Bronchial epithelial cell (primary cell): Measurements from ENCODE around the gene PBRM1. TPM values are rescaled to one million over a fixed set of nuclear protein-coding genes. Genes with fewer than 3 reads are reported as not detected.

Experiments used
- DNase-seq: peaks from one replicate; pipeline ENCODE4 v3.0.0-alpha.2; 2010; ENCODE audit warnings: low read depth
- FAIRE-seq: peaks from 2 replicates; lab custom pipeline; 2011; peaks lifted over from hg19 to GRCh38; lab: Jason Lieb, UNC
- H3K27me3 ChIP-seq: 2 replicates; pipeline ENCODE4 v1.5.1; 2011; ENCODE audit warnings: low read length; ENCODE audit not compliant: control insufficient read depth, insufficient read depth
- H3K36me3 ChIP-seq: 2 replicates; pipeline ENCODE4 v1.5.1; 2011; ENCODE audit warnings: low read length; ENCODE audit not compliant: control insufficient read depth, insufficient read depth
- H3K4me3 ChIP-seq: 2 replicates; pipeline ENCODE4 v1.5.1; 2011; ENCODE audit warnings: mild to moderate bottlenecking, low read depth, low read length, control low read depth
- total RNA-seq: library from RNA; depleted of rRNA; stranded (reverse); fragments of >200 nt; gene quantifications from 2 replicates; pipeline ENCODE4 v1.2.1, GENCODE V29; 2014
- TF ChIP-seq, protein P1 (sequence below): IDR thresholded peaks from 2 replicates; pipeline ENCODE4 v1.5.1; 2011; ENCODE audit warnings: mild to moderate bottlenecking, moderate library complexity, low read length, control low read depth, inconsistent platforms; ENCODE audit not compliant: insufficient read depth, severe bottlenecking

Gene PBRM1
- total RNA-seq, 1 donor from 2014 or later: 95.6 TPM

DNA sequence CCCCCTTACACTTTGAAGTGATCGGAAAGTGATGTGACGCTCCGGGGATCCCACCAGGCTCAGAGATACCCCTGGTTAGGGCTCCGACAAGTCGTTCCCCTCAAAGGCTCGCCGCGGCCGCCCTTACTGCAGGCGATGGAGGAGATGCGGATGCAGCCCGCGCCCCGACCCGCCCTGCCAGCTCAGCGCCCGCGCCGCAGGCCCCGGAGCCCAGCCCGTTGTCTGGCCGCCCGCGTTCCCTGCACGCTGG lies 19.6 kb upstream of the PBRM1 start:
- Histone ChIP-seq H3K36me3 (no peaks in the 10 kb centered on the region), H3K27me3 (no peaks in the 10 kb centered on the region), H3K4me3 (peak overlapping the region; percentile 98)
- TF ChIP-seq, protein P1, sequence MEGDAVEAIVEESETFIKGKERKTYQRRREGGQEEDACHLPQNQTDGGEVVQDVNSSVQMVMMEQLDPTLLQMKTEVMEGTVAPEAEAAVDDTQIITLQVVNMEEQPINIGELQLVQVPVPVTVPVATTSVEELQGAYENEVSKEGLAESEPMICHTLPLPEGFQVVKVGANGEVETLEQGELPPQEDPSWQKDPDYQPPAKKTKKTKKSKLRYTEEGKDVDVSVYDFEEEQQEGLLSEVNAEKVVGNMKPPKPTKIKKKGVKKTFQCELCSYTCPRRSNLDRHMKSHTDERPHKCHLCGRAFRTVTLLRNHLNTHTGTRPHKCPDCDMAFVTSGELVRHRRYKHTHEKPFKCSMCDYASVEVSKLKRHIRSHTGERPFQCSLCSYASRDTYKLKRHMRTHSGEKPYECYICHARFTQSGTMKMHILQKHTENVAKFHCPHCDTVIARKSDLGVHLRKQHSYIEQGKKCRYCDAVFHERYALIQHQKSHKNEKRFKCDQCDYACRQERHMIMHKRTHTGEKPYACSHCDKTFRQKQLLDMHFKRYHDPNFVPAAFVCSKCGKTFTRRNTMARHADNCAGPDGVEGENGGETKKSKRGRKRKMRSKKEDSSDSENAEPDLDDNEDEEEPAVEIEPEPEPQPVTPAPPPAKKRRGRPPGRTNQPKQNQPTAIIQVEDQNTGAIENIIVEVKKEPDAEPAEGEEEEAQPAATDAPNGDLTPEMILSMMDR: no peak
- no peak for FAIRE-seq
- DNase-seq: no peak

DNA sequence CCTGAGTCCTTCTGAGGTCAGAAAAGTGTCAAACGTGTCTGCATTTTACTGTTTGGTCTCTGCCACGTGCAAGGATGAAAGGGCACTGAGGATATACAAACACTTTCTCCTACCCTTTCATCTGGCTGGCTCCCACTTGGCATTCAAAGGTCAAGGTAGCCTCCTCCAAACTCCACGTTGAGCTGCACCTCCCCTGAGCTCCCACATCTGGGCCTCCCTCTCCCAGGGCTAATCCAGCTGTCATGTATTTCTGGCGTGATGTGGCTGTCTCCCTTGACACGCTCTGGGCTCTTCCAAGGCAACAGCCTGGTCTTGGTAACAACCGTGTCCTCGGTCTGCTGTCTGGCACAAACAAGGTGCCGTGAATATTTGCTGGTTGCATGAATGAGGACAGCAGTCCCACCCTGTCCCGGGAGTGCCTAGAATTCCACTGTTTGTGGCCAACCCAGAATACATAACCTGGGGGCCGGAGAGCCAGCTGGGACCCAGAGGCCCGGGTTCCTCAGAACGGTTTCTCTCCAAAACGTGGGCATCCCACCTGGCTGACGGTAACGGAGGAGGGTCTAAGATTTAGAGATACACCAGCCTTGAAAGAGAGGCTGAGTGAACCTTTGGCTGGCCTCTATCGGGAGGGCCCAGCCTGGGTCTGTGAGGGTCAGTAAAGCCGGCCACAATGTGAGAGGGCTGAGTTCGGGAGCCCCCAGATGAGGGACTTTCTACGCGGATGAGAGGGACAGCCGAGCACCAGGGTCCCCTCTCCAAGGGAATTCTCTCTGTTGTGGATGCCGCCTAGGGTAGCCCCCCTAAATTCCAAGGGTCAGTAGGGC lies 19.1 kb upstream of the PBRM1 start:
- FAIRE-seq (no peak), DNase-seq (no peak)
- TF ChIP-seq, protein P1: no peak
- Histone ChIP-seq H3K4me3 (peak overlapping the region; percentile 98), H3K36me3 (no peaks in the 10 kb centered on the region), H3K27me3 (no peaks in the 10 kb centered on the region)

DNA sequence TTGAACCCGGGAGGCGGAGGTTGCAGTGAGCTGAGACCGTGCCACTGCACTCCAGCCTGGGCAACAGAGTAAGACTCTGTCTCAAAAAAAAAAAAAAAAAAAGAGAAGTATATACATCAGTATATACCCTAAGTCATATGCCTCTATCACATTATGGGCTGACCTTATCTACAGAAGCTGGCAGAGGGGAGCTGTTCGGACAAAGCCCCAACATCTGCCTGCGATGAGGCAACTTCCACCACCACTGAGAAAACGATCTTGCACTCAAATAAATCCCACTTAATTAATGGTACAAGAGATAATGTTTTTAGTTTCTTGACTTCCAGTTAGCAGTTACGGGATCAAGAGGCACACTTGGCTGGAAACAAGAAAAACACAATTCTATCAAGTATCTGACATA lies 17.6 kb upstream of the PBRM1 start:
- H3K36me3 ChIP-seq: no peaks in the 10 kb centered on the region
- H3K27me3 ChIP-seq: no peaks in the 10 kb centered on the region
- no peak for DNase-seq
- no peak overlapping the region for H3K4me3 ChIP-seq
- TF ChIP-seq, protein P1: no peak
- no peak for FAIRE-seq

DNA sequence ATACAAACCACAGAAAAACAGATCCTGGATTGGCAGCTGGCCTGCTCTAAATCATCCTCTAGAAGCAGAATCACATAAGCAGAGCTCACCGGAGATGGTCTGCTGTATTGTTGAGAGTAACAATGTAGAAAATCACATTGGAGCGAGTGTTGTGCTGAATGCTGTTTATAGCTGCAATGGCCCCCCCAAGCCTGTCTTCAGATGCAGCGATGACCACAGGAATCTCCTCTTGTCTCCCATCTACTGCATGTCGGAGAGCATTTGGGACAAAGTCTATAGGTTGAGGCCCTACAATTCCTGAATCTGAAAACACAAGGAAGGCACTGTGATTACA lies 11.9 kb upstream of the PBRM1 start:
- DNase-seq (no peak), FAIRE-seq (no peak)
- peaks cover 17% of the 10 kb centered on the region for H3K36me3 ChIP-seq
- TF ChIP-seq, protein P1: no peak
- no peak overlapping the region for H3K4me3 ChIP-seq
- no peaks in the 10 kb centered on the region for H3K27me3 ChIP-seq

DNA sequence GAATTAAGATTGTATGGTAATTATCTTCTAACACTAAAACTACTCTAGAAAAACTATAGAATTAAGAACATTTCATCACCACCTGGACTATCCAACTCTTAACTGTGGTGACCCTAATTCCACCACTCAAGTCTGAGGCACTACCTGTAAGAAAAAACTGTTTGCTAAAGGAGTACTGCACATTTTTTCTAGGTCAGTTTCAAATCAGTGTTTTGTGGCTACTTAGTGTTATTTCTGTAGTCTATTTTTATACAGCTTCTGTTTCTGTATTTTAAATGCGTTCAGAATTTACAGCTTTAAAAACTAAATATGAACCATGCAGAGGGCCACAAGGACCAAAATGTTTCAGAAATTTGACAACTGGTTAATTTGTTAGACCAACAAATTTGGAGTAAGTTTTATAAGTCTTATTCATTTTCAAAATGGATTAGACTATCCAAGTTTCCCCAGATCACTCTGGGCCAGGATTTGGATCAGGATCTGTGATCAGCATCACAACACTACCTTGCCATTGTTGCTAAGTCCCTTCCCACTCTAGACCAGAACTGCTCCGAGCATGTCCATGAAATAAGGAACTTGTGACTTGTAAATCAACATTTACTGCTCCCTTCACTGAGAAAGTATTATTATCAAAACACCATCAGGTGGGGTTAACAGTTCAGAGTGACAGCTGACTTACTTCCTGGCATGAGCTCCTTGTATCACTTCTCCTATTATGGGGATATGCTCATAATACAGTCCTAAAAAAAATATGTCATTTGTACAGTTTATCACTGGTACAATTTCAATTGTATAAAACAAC lies 11.3 kb upstream of the PBRM1 start:
- no peaks in the 10 kb centered on the region for H3K27me3 ChIP-seq
- TF ChIP-seq, protein P1: no peak
- no peak overlapping the region for H3K4me3 ChIP-seq
- DNase-seq (no peak), FAIRE-seq (no peak)
- H3K36me3 ChIP-seq: peaks cover 19% of the 10 kb centered on the region
